Measurements from ENCODE around the gene B4GALNT4.

Gene B4GALNT4

DNA sequence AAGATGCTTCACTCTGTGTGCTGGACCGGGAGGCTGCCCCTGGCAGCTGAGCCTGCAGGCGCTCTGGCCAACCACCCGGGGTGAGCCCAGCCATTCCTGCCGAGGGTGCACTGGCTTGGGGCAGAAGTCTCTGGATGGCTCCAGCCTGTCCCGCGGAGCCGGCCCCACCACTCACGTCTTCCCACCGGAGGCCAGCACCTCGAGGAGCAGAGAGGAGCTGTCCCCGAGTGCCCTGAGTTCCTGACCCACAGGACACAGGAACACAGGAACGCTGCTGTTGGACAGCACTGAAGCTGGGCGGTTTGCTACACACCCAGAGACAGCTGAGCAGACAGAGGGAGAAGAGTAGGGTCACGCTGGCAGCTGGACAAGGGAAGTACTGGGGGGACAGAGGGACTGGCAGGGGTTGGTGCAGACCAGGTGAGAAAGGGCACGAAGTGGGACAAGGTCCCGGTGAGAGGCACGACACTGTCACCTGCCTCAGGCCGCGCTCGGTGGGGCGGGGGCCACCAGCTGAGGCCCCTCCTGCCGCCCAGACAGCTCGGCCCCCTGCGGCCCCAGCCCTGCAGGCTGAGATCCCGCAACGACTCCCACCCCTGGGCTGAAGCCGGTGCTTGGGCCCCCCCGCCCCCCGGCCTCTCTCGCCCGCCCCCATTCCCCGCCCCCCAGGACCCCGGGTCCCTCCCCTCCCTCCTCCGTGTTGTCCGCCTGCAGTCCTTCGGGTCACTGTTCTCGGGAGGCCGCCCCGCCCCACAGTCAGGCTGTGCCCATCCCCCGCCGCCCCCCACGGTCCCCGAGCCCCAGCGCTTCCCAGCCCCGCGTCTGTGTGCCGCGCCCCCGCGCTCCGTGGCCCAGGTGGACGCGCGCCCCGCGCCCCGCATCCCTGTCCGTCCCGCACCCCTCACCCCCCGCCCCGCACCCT, 624 bp upstream of the B4GALNT4 start:
- no peaks in the 10 kb centered on the region for H3K36me3 ChIP-seq (ENCODE audit: insufficient read depth)
- no peaks in the 10 kb centered on the region for H3K79me2 ChIP-seq (ENCODE audit: insufficient read depth, low read depth)
- no peak overlapping the region for H3K9ac ChIP-seq
- no peaks in the 10 kb centered on the region for H3K4me1 ChIP-seq (ENCODE audit: low read depth, poor library complexity, severe bottlenecking)
- H3K4me2 ChIP-seq, result no peak overlapping the region
- peaks cover 80% of the 10 kb centered on the region for H3K27me3 ChIP-seq (ENCODE audit: insufficient read depth, low read depth)
- TF ChIP-seq, protein P1, sequence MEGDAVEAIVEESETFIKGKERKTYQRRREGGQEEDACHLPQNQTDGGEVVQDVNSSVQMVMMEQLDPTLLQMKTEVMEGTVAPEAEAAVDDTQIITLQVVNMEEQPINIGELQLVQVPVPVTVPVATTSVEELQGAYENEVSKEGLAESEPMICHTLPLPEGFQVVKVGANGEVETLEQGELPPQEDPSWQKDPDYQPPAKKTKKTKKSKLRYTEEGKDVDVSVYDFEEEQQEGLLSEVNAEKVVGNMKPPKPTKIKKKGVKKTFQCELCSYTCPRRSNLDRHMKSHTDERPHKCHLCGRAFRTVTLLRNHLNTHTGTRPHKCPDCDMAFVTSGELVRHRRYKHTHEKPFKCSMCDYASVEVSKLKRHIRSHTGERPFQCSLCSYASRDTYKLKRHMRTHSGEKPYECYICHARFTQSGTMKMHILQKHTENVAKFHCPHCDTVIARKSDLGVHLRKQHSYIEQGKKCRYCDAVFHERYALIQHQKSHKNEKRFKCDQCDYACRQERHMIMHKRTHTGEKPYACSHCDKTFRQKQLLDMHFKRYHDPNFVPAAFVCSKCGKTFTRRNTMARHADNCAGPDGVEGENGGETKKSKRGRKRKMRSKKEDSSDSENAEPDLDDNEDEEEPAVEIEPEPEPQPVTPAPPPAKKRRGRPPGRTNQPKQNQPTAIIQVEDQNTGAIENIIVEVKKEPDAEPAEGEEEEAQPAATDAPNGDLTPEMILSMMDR (conservative IDR thresholded peaks at IDR 0.05; ENCODE audit: low read depth, low read length), result no peak
- H4K20me1 ChIP-seq (ENCODE audit: insufficient read depth), result no peaks in the 10 kb centered on the region
- H2AFZ ChIP-seq (ENCODE audit: low read depth), result no peak overlapping the region
- H3K4me3 ChIP-seq (IDR thresholded peaks at IDR 0.05; ENCODE audit: insufficient read depth, low read depth, low read length), result no peak overlapping the region
- no peak overlapping the region for H3K27ac ChIP-seq

DNA sequence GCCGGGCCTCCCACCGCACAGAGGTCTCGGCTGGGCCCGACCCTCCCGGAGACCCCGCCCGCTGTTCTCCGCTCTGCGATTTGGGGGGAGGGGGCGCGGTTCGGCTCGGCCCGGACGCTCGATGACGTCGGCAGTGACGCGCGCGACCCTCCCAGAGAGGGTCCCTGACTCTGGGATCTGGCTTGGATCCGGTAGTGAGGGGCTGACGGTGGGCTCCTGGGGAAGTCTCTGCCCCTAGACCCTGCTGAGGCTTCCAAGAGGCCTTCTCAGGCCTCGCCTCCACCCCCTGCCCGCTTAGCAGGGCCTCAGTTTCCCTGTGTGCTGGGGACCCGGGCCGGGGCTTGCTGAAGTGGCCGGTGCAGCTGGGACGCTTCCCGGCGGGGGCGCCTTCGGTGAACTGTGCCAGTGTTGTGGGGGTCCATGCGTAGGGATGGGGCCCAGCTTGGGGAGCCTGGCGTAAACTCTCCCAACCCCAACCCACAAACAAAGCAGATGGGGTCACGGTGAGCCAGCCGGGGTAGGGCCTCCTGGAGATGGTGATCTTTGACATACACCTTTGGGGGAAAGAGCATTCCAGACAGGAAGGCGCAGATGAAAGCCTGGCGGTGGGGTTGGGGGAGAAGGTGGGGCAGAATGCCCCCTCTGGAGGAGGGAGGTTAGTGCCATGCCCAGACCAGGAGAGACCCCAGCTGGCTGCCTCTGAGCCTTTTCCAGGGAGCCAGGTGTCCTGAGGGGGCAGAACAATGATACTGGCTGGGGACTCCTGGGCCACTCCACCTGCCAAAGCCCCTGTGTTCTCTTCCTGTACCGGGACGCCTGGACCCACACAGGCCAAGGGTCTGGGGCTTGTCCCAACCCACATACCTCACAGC, 1.0 kb downstream of the B4GALNT4 start:
- H3K79me2 ChIP-seq (ENCODE audit: insufficient read depth, low read depth), result no peaks in the 10 kb centered on the region
- H3K4me3 ChIP-seq (IDR thresholded peaks at IDR 0.05; ENCODE audit: insufficient read depth, low read depth, low read length), result no peak overlapping the region
- H3K27ac ChIP-seq, result no peak overlapping the region
- TF ChIP-seq, protein P1 (conservative IDR thresholded peaks at IDR 0.05; ENCODE audit: low read depth, low read length), result no peak
- H3K9ac ChIP-seq, result no peak overlapping the region
- peaks cover 70% of the 10 kb centered on the region for H3K27me3 ChIP-seq (ENCODE audit: insufficient read depth, low read depth)
- no peak overlapping the region for H2AFZ ChIP-seq (ENCODE audit: low read depth)
- no peaks in the 10 kb centered on the region for H3K4me1 ChIP-seq (ENCODE audit: low read depth, poor library complexity, severe bottlenecking)
- no peaks in the 10 kb centered on the region for H3K36me3 ChIP-seq (ENCODE audit: insufficient read depth)
- H3K4me2 ChIP-seq, result no peak overlapping the region
- H4K20me1 ChIP-seq (ENCODE audit: insufficient read depth), result no peaks in the 10 kb centered on the region

DNA sequence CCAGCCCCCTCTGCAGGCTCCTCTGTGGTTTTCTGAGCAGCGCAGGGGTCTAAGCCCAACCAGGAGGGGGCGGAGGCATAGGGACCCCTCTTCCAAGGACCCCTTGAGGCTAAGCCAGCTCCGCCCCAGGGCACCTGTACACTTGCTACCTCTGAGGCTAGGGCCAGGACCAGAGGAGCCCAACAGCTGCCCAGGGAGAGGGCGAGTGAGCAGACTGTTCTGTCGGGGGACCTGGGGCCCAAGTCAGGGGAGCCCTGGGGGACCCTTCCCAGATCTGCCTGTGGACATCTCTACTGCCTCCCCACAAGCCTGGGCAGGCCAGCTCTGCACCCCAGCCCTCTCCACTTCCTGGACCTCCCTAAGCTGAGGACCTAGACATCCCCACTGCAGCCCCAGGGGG, 1.8 kb downstream of the B4GALNT4 start:
- no peak overlapping the region for H3K4me3 ChIP-seq (IDR thresholded peaks at IDR 0.05; ENCODE audit: insufficient read depth, low read depth, low read length)
- TF ChIP-seq, protein P1 (conservative IDR thresholded peaks at IDR 0.05; ENCODE audit: low read depth, low read length), result no peak
- H3K4me1 ChIP-seq (ENCODE audit: low read depth, poor library complexity, severe bottlenecking), result no peaks in the 10 kb centered on the region
- no peaks in the 10 kb centered on the region for H3K36me3 ChIP-seq (ENCODE audit: insufficient read depth)
- H3K27ac ChIP-seq, result no peak overlapping the region
- H3K79me2 ChIP-seq (ENCODE audit: insufficient read depth, low read depth), result no peaks in the 10 kb centered on the region
- no peak overlapping the region for H3K4me2 ChIP-seq
- no peak overlapping the region for H3K9ac ChIP-seq
- no peaks in the 10 kb centered on the region for H4K20me1 ChIP-seq (ENCODE audit: insufficient read depth)
- no peak overlapping the region for H2AFZ ChIP-seq (ENCODE audit: low read depth)
- peaks cover 64% of the 10 kb centered on the region for H3K27me3 ChIP-seq (ENCODE audit: insufficient read depth, low read depth)

DNA sequence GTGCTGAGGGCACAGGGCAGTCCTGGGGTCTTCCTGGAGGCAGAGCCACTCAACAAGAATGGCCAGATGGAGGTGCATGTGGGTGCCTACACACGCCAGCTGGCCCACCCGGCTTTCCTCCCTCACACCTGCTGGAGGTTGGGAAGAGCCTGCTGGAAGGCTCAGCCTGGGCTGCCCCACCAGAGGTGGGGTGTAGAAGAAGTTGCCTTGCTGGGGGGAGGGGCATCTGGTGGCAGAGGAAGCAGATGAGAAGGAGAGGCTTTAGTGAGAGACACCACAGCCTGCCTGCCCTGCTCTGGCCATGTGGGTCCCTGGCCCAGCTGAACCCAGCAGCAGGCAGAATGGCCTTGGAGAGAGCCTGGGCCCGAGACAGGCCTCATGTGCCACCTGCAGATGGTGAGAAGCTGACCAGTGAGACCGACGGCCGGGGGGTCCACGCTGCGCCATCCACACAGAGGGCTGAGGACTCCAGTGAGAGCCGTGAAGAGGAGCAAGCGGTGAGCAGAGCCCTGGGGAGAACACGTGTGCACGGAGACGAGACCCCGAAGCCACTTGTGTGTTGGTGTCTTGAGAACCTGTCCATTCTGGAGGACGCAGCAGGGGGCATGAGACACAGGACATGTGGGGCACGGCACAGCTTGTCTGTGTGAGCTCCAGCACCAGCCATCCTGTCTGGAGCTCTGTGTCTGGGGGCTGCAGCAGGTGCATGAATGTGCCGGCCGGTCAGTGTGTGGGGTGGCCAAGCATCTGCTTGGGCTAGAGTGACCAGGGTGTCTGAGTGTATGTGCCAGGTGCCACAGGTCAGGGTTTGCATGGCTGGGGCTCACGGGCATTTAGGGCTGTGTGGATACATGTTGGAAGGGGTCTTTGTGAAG, 2.7 kb downstream of the B4GALNT4 start:
- no peak overlapping the region for H2AFZ ChIP-seq (ENCODE audit: low read depth)
- peaks cover 57% of the 10 kb centered on the region for H3K27me3 ChIP-seq (ENCODE audit: insufficient read depth, low read depth)
- H3K36me3 ChIP-seq (ENCODE audit: insufficient read depth), result no peaks in the 10 kb centered on the region
- H3K9ac ChIP-seq, result no peak overlapping the region
- H3K4me2 ChIP-seq, result no peak overlapping the region
- no peak overlapping the region for H3K4me3 ChIP-seq (IDR thresholded peaks at IDR 0.05; ENCODE audit: insufficient read depth, low read depth, low read length)
- no peaks in the 10 kb centered on the region for H4K20me1 ChIP-seq (ENCODE audit: insufficient read depth)
- H3K27ac ChIP-seq, result no peak overlapping the region
- no peaks in the 10 kb centered on the region for H3K79me2 ChIP-seq (ENCODE audit: insufficient read depth, low read depth)
- no peaks in the 10 kb centered on the region for H3K4me1 ChIP-seq (ENCODE audit: low read depth, poor library complexity, severe bottlenecking)
- TF ChIP-seq, protein P1 (conservative IDR thresholded peaks at IDR 0.05; ENCODE audit: low read depth, low read length), result no peak
